Mucosa of stomach (tissue), 1 donor: Measurements from ENCODE around the gene CNTN1.

Source experiments
- H3K27me3 ChIP-seq: one replicate; pipeline ENCODE4 v1.7.0; 2013; ENCODE audit warnings: mild to moderate bottlenecking, low read length; ENCODE audit not compliant: control insufficient read depth, insufficient read depth
- H3K36me3 ChIP-seq: one replicate; pipeline ENCODE4 v1.7.0; 2013; ENCODE audit warnings: low read length; ENCODE audit not compliant: control insufficient read depth, insufficient read depth
- H3K4me1 ChIP-seq: one replicate; pipeline ENCODE4 v1.7.0; 2013; ENCODE audit warnings: mild to moderate bottlenecking, low read length; ENCODE audit not compliant: control insufficient read depth, insufficient read depth
- H3K4me3 ChIP-seq: one replicate; pipeline ENCODE4 v1.7.0; 2013; ENCODE audit warnings: low read length
- H3K9ac ChIP-seq: one replicate; pipeline ENCODE4 v1.7.0; 2013; ENCODE audit warnings: mild to moderate bottlenecking, low read length, moderate library complexity
- H3K9me3 ChIP-seq: one replicate; pipeline ENCODE4 v1.7.0; 2013; ENCODE audit warnings: mild to moderate bottlenecking, low read length, moderate library complexity; ENCODE audit not compliant: control insufficient read depth
- donor health status: Pancreatic carcinoma.

The CNTN1 gene

GRCh38 chr12:40831916-40832315, 139.7 kb downstream of the CNTN1 start:
- H3K9me3 ChIP-seq = no peaks in the 10 kb centered on the region
- no peak overlapping the region for H3K9ac ChIP-seq
- no peak overlapping the region for H3K4me3 ChIP-seq
- H3K4me1 ChIP-seq = no peaks in the 10 kb centered on the region
- H3K27me3 ChIP-seq = no peaks in the 10 kb centered on the region
- H3K36me3 ChIP-seq = no peaks in the 10 kb centered on the region

GRCh38 chr12:40832668-40833067, 140.4 kb downstream of the CNTN1 start:
- no peaks in the 10 kb centered on the region for H3K4me1 ChIP-seq
- H3K36me3 ChIP-seq = no peaks in the 10 kb centered on the region
- H3K9me3 ChIP-seq = no peaks in the 10 kb centered on the region

GRCh38 chr12:40833818-40834217, 141.6 kb downstream of the CNTN1 start:
- Histone ChIP-seq H3K27me3 (no peaks in the 10 kb centered on the region), H3K36me3 (no peaks in the 10 kb centered on the region), H3K4me1 (no peaks in the 10 kb centered on the region), H3K4me3 (no peak overlapping the region), H3K9me3 (no peaks in the 10 kb centered on the region), H3K9ac (no peak overlapping the region)

More at GRCh38 chr12:40832668-40833067, 140.4 kb downstream of the CNTN1 start:
- Histone ChIP-seq H3K9ac (no peak overlapping the region), H3K4me3 (no peak overlapping the region), H3K27me3 (no peaks in the 10 kb centered on the region)

- Histone ChIP-seq H3K9me3 (no peaks in the 10 kb centered on the region), H3K36me3 (no peaks in the 10 kb centered on the region), H3K4me1 (no peaks in the 10 kb centered on the region), H3K4me3 (no peak overlapping the region), H3K9ac (no peak overlapping the region), H3K27me3 (no peaks in the 10 kb centered on the region)
These were observed 142.1 kb downstream of the CNTN1 start for GRCh38 chr12:40834321-40834720.

- Histone ChIP-seq H3K27me3 (no peaks in the 10 kb centered on the region), H3K4me1 (no peaks in the 10 kb centered on the region), H3K36me3 (no peaks in the 10 kb centered on the region), H3K9ac (no peak overlapping the region), H3K9me3 (no peaks in the 10 kb centered on the region), H3K4me3 (no peak overlapping the region)
These were observed 145.7 kb downstream of the CNTN1 start for GRCh38 chr12:40837891-40838429.

GRCh38 chr12:40843495-40843894, 151.3 kb downstream of the CNTN1 start:
- Histone ChIP-seq H3K4me3 (no peak overlapping the region), H3K9me3 (no peaks in the 10 kb centered on the region), H3K9ac (no peak overlapping the region), H3K27me3 (no peaks in the 10 kb centered on the region), H3K4me1 (no peaks in the 10 kb centered on the region), H3K36me3 (no peaks in the 10 kb centered on the region)

- H3K9me3 ChIP-seq = no peaks in the 10 kb centered on the region
- no peaks in the 10 kb centered on the region for H3K27me3 ChIP-seq
- no peak overlapping the region for H3K9ac ChIP-seq
- H3K4me3 ChIP-seq = no peak overlapping the region
- H3K36me3 ChIP-seq = no peaks in the 10 kb centered on the region
- H3K4me1 ChIP-seq = no peaks in the 10 kb centered on the region
These were observed 161.0 kb downstream of the CNTN1 start for GRCh38 chr12:40853221-40853620.

- H3K4me1 ChIP-seq = no peaks in the 10 kb centered on the region
- H3K9ac ChIP-seq = no peak overlapping the region
- no peaks in the 10 kb centered on the region for H3K36me3 ChIP-seq
- H3K9me3 ChIP-seq = no peaks in the 10 kb centered on the region
- no peaks in the 10 kb centered on the region for H3K27me3 ChIP-seq
- no peak overlapping the region for H3K4me3 ChIP-seq
These were observed 162.4 kb downstream of the CNTN1 start for GRCh38 chr12:40854604-40855003.

- Histone ChIP-seq H3K27me3 (no peaks in the 10 kb centered on the region), H3K4me3 (no peak overlapping the region), H3K4me1 (no peaks in the 10 kb centered on the region), H3K9ac (no peak overlapping the region), H3K9me3 (no peaks in the 10 kb centered on the region), H3K36me3 (no peaks in the 10 kb centered on the region)
These were observed 172.7 kb downstream of the CNTN1 start for GRCh38 chr12:40864891-40865290.

- Histone ChIP-seq H3K27me3 (no peaks in the 10 kb centered on the region), H3K4me1 (no peaks in the 10 kb centered on the region), H3K4me3 (no peak overlapping the region), H3K36me3 (no peaks in the 10 kb centered on the region), H3K9ac (no peak overlapping the region), H3K9me3 (no peaks in the 10 kb centered on the region)
These were observed 178.7 kb downstream of the CNTN1 start for GRCh38 chr12:40870981-40871380.

- Histone ChIP-seq H3K4me3 (no peak overlapping the region), H3K9ac (no peak overlapping the region), H3K27me3 (no peaks in the 10 kb centered on the region), H3K4me1 (no peaks in the 10 kb centered on the region), H3K36me3 (no peaks in the 10 kb centered on the region), H3K9me3 (no peaks in the 10 kb centered on the region)
These were observed 182.6 kb downstream of the CNTN1 start for GRCh38 chr12:40874868-40875267.

- Histone ChIP-seq H3K36me3 (no peaks in the 10 kb centered on the region), H3K4me3 (no peak overlapping the region), H3K9me3 (no peaks in the 10 kb centered on the region), H3K4me1 (no peaks in the 10 kb centered on the region), H3K9ac (no peak overlapping the region), H3K27me3 (no peaks in the 10 kb centered on the region)
These were observed 197.1 kb downstream of the CNTN1 start for GRCh38 chr12:40889329-40889728.

GRCh38 chr12:40892528-40892927, 200.3 kb downstream of the CNTN1 start:
- H3K4me1 ChIP-seq = no peaks in the 10 kb centered on the region
- no peak overlapping the region for H3K4me3 ChIP-seq
- H3K27me3 ChIP-seq = no peaks in the 10 kb centered on the region
- H3K9me3 ChIP-seq = no peaks in the 10 kb centered on the region
- no peak overlapping the region for H3K9ac ChIP-seq
- no peaks in the 10 kb centered on the region for H3K36me3 ChIP-seq
